CD14-positive monocyte (primary cell): ENCODE data around the gene IL17RA. TPM values are rescaled to one million over a fixed set of nuclear protein-coding genes. Genes with fewer than 3 reads are reported as not detected.

Experiments
- DNase-seq, 3 donors: peaks; one replicate each; pipeline ENCODE4 v3.0.0-alpha.2; 2011 to 2022
- H2AFZ ChIP-seq: 2 replicates; pipeline ENCODE4 v1.6.0; 2012; ENCODE audit warnings: mild to moderate bottlenecking, low read depth, low read length, inconsistent platforms; ENCODE audit not compliant: insufficient read depth, poor library complexity, severe bottlenecking
- H3K27ac ChIP-seq, 2 donors: 1 replicate in 1 of 2; 2 replicates in 1 of 2; pipeline ENCODE4 v1.5.1; 2012 to 2013; ENCODE audit warnings: low read length in 2 of 2, control low read depth in 1 of 2, inconsistent platforms in 1 of 2, low read depth in 1 of 2, mild to moderate bottlenecking in 1 of 2
- H3K27me3 ChIP-seq, 2 donors: one replicate each; pipeline versions ENCODE4 v1.6.0 to v1.6.1; 2011 to 2013; ENCODE audit warnings: low read length in 2 of 2; ENCODE audit not compliant: control insufficient read depth in 2 of 2, insufficient read depth in 2 of 2
- H3K36me3 ChIP-seq, 2 donors: replicated peaks in 1 of 2; 1 replicate in 1 of 2; 2 replicates in 1 of 2; pipeline versions ENCODE4 v1.5.1 to v1.6.1; 2012 to 2013; ENCODE audit warnings: low read length in 2 of 2, control low read depth in 1 of 2, inconsistent platforms in 1 of 2, mild to moderate bottlenecking in 1 of 2; ENCODE audit not compliant: insufficient read depth in 2 of 2, control insufficient read depth in 1 of 2
- H3K4me1 ChIP-seq, 2 donors: 1 replicate in 1 of 2; 2 replicates in 1 of 2; pipeline versions ENCODE4 v1.5.1 to v1.6.1; 2012 to 2013; ENCODE audit warnings: low read length in 2 of 2, control low read depth in 1 of 2, inconsistent platforms in 1 of 2, mild to moderate bottlenecking in 1 of 2, moderate library complexity in 1 of 2; ENCODE audit not compliant: insufficient read depth in 2 of 2, control insufficient read depth in 1 of 2
- H3K4me2 ChIP-seq: replicated peaks from 2 replicates; pipeline ENCODE3; 2012; ENCODE audit warnings: low read length, moderate library complexity, mild to moderate bottlenecking; ENCODE audit not compliant: poor library complexity, severe bottlenecking; ENCODE audit errors: extremely low read depth
- H3K4me3 ChIP-seq, 3 experiments: fragments of 200-600 bp in 1 of 3; sonication (generic) in 1 of 3; replicated peaks in 1 of 3; 1 replicate in 2 of 3; 2 replicates in 1 of 3; pipeline ENCODE4 v1.5.1; 2011 to 2013; ENCODE audit warnings: low read length in 3 of 3, mild to moderate bottlenecking in 3 of 3, control low read depth in 2 of 3, low read depth in 2 of 3, inconsistent platforms in 1 of 3, moderate library complexity in 1 of 3
- H3K79me2 ChIP-seq: 2 replicates; pipeline ENCODE4 v1.6.0; 2012; ENCODE audit warnings: mild to moderate bottlenecking, control low read depth, inconsistent platforms, low read length, moderate library complexity; ENCODE audit not compliant: insufficient read depth
- H3K9ac ChIP-seq: 2 replicates; pipeline ENCODE4 v1.6.0; 2017; ENCODE audit warnings: low read length, mild to moderate bottlenecking; ENCODE audit not compliant: insufficient read depth, poor library complexity, severe bottlenecking
- H3K9me3 ChIP-seq, 2 donors: replicated peaks in 1 of 2; 1 replicate in 1 of 2; 2 replicates in 1 of 2; pipeline versions ENCODE4 v1.5.1 to v1.6.1; 2012 to 2013; ENCODE audit warnings: low read length in 2 of 2, control low read depth in 1 of 2; ENCODE audit not compliant: control insufficient read depth in 1 of 2, insufficient read depth in 1 of 2
- H4K20me1 ChIP-seq: 2 replicates; pipeline ENCODE4 v1.6.0; 2012; ENCODE audit warnings: mild to moderate bottlenecking, low read length, control low read depth, moderate library complexity; ENCODE audit not compliant: insufficient read depth
- H3K27ac Mint-ChIP-seq, 7 donors: one replicate each; pipeline ENCODE4 v1.8.0; 2020; ENCODE audit warnings: mild to moderate bottlenecking in 7 of 7, mixed read lengths in 7 of 7, moderate library complexity in 6 of 7, inconsistent platforms in 2 of 7
- H3K27me3 Mint-ChIP-seq, 3 donors: one replicate each; pipeline ENCODE4 v1.8.0; 2021 to 2022; ENCODE audit warnings: low read depth in 3 of 3, mild to moderate bottlenecking in 3 of 3, mixed read lengths in 3 of 3, moderate library complexity in 3 of 3, inconsistent platforms in 1 of 3
- H3K36me3 Mint-ChIP-seq, 2 donors: one replicate each; pipeline ENCODE4 v1.8.0; 2020; ENCODE audit warnings: mixed read lengths in 2 of 2, inconsistent platforms in 1 of 2, mild to moderate bottlenecking in 1 of 2
- H3K4me1 Mint-ChIP-seq: one replicate; pipeline ENCODE4 v1.8.0; 2020; ENCODE audit warnings: mild to moderate bottlenecking, mixed read lengths
- H3K4me3 Mint-ChIP-seq, 2 donors: one replicate each; pipeline ENCODE4 v1.8.0; 2020; ENCODE audit warnings: mild to moderate bottlenecking in 2 of 2, mixed read lengths in 2 of 2, moderate library complexity in 1 of 2
- H3K9me3 Mint-ChIP-seq, 7 donors: one replicate each; pipeline ENCODE4 v1.8.0; 2020 to 2022; ENCODE audit warnings: mixed read lengths in 7 of 7, mild to moderate bottlenecking in 6 of 7, moderate library complexity in 6 of 7, inconsistent platforms in 2 of 7
- WGBS: methylation state at CpG from one replicate; pipeline ENCODE4 v1.1.5; 2013; ENCODE audit warnings: missing lambda C conversion rate; ENCODE audit not compliant: insufficient coverage; 5-methylcytosine and 5-hydroxymethylcytosine counted together
- intact Hi-C, 2 donors: fragments of 100-400 bp; cut with micrococcal nuclease; formaldehyde crosslinking; loops; one replicate each; pipeline versions ENCODE4 v1.15.0 to v1.15.1; 2023
- polyA plus RNA-seq, 3 donors: library from polyadenylated mRNA; depleted of rRNA in 1 of 3; unstranded in 2 of 3; stranded (reverse) in 1 of 3; fragments of 300-500 nt in 2 of 3; fragments of >200 nt in 1 of 3; fragmentation: Illumina TruSeq in 2 of 3; gene quantifications; 1 replicate in 2 of 3; 2 replicates in 1 of 3; pipeline ENCODE4 v1.2.3, GENCODE V29; 2012 to 2021
- TF ChIP-seq, protein P1 (sequence below): fragments of 200-600 bp; IDR thresholded peaks from one replicate; pipeline ENCODE4 v1.8.0; 2022; ENCODE audit warnings: antibody characterized with exemption, mild to moderate bottlenecking

IL17RA gene
- polyA plus RNA-seq, 3 donors, result 68.3 to 118 (median 96.7) TPM

DNA sequence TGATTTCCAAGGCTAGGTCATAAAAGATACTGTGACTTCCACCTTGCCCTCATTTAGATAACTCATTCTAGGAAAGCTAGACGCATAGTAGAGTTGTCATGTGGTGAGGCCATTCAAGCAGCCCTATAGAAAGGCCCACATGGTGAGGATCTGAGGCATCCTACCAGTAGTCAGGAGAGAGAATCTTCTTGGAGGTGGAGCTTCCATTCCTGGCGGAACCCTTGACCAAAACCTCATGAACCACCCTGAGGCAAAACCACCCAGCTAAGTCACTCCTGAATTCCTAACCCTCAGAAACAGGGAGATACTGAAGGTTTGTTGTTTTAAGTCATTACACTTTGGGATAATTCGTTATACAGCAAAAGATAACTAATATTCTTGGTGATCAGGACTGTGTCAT is 77.2 kb downstream of the IL17RA start:
- Histone ChIP-seq H3K27me3 (no peaks in the 10 kb centered on the region), H3K79me2 (peaks cover 25% of the 10 kb centered on the region), H3K9me3 (no peaks in the 10 kb centered on the region), H3K4me2 (no peak overlapping the region), H3K4me1 (peaks cover 32 to 34% of the 10 kb centered on the region in 2 donors), H3K27ac (no peak overlapping the region), H3K9ac (no peak overlapping the region), H4K20me1 (peaks cover 10% of the 10 kb centered on the region), H3K4me3 (no peak overlapping the region), H2AFZ (no peak overlapping the region), H3K36me3 (no peaks in the 10 kb centered on the region)
- H3K4me1 Mint-ChIP-seq, result peaks cover 36% of the 10 kb centered on the region
- H3K27ac Mint-ChIP-seq, result no peak overlapping the region
- TF ChIP-seq, protein P1, sequence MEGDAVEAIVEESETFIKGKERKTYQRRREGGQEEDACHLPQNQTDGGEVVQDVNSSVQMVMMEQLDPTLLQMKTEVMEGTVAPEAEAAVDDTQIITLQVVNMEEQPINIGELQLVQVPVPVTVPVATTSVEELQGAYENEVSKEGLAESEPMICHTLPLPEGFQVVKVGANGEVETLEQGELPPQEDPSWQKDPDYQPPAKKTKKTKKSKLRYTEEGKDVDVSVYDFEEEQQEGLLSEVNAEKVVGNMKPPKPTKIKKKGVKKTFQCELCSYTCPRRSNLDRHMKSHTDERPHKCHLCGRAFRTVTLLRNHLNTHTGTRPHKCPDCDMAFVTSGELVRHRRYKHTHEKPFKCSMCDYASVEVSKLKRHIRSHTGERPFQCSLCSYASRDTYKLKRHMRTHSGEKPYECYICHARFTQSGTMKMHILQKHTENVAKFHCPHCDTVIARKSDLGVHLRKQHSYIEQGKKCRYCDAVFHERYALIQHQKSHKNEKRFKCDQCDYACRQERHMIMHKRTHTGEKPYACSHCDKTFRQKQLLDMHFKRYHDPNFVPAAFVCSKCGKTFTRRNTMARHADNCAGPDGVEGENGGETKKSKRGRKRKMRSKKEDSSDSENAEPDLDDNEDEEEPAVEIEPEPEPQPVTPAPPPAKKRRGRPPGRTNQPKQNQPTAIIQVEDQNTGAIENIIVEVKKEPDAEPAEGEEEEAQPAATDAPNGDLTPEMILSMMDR, result no peak
- H3K4me3 Mint-ChIP-seq, result no peak overlapping the region
- no peaks in the 10 kb centered on the region for H3K36me3 Mint-ChIP-seq
- no peaks in the 10 kb centered on the region for H3K9me3 Mint-ChIP-seq
- peaks cover 0 to 10% (median 3%) of the 10 kb centered on the region in 3 donors for H3K27me3 Mint-ChIP-seq
- WGBS, result no CpG with 5 or more reads among the region's 3 CpGs
- intact Hi-C loops, result no loop called here
- no peak for DNase-seq

DNA sequence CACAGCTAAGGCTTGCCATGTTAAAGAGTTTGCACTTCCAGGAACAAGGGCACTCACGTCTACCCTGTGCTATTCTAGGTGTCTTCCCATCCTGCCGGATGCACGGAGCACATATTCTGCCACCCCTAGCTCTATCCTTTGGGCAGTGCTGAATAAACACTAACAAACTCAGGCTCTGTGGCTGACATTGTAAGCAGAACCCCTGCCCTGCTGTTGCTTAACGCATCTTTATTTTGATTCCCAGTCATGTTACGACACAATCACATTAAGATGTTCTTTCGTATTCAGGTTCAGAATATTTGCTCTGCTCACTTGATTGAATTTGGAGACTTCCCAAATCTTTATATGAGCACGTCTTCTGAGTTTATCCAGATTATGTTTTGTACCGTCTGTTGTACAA is 77.9 kb downstream of the IL17RA start:
- Histone ChIP-seq H2AFZ (no peak overlapping the region), H4K20me1 (peaks cover 3% of the 10 kb centered on the region), H3K4me2 (no peak overlapping the region), H3K36me3 (no peaks in the 10 kb centered on the region), H3K27me3 (no peaks in the 10 kb centered on the region), H3K79me2 (peaks cover 17% of the 10 kb centered on the region), H3K9me3 (no peaks in the 10 kb centered on the region), H3K27ac (no peak overlapping the region), H3K9ac (no peak overlapping the region), H3K4me1 (peaks cover 25 to 26% of the 10 kb centered on the region in 2 donors), H3K4me3 (no peak overlapping the region)
- TF ChIP-seq, protein P1, result no peak
- no peak for DNase-seq
- Mint-ChIP-seq H3K4me1 (peaks cover 30% of the 10 kb centered on the region), H3K9me3 (no peaks in the 10 kb centered on the region), H3K27ac (no peak overlapping the region), H3K36me3 (no peaks in the 10 kb centered on the region), H3K4me3 (no peak overlapping the region), H3K27me3 (peaks cover 1 to 10% (median 3%) of the 10 kb centered on the region in 3 donors)
- 40% methylated on average over 6 of the region's 8 CpGs for WGBS
- intact Hi-C loops, result no loop called here
